ENCODE data around the gene SANBR. TPM values are rescaled to one million over a fixed set of nuclear protein-coding genes. Genes with fewer than 3 reads are reported as not detected.

SANBR gene
- total RNA-seq, 6 experiments from 2014 or later, result 5.1 to 9.8 (median 8.4) TPM

- Mint-ChIP-seq H3K27me3 (ENCODE audit: insufficient read depth) (peaks cover 1% of the 10 kb centered on the region), H3K4me3 (peak within 1 kb of the TSS; percentile 100), H3K9me3 (peaks cover 7% of the 10 kb centered on the region; the same call in 1 of the 2 replicates), H3K36me3 (ENCODE audit: low read depth) (peaks cover 11% of the 10 kb centered on the region), H3K4me1 (ENCODE audit: low read depth) (peaks cover 47% of the 10 kb centered on the region), H3K27ac (peak within 1 kb of the TSS; percentile 97)
- DNase-seq, result peak; percentile 60
- no peak for TF ChIP-seq CTCF (IDR thresholded peaks at IDR 0.05)
Observed at GRCh38 chr2:61017556-61018317, 47.9 kb upstream of the SANBR start, which contains the start of the genes PEX13 and PUS10. Gene PEX13 (plus strand): TSS chr2:61017720. CDS start chr2:61017760, 40 bp downstream. Gene PUS10 (minus strand): TSS chr2:61018255. CDS start chr2:61011890, 6,365 bp downstream.

- Mint-ChIP-seq H3K36me3 (ENCODE audit: low read depth) (peaks cover 15% of the 10 kb centered on the region), H3K27me3 (ENCODE audit: insufficient read depth) (peaks cover 1% of the 10 kb centered on the region)
- no peak for DNase-seq
Observed at GRCh38 chr2:61018318-61018755, 47.3 kb upstream of the SANBR start.

GRCh38 chr2:61018798-61019197, 46.9 kb upstream of the SANBR start:
- H3K36me3 Mint-ChIP-seq (ENCODE audit: low read depth), result peaks cover 19% of the 10 kb centered on the region
- H3K27me3 Mint-ChIP-seq (ENCODE audit: insufficient read depth), result peaks cover 2% of the 10 kb centered on the region
- H3K9me3 Mint-ChIP-seq, result peaks cover 8% of the 10 kb centered on the region; the same call in 1 of the 2 replicates
- H3K4me3 Mint-ChIP-seq, result peak overlapping the region; percentile 100
- no peak for DNase-seq
- peak overlapping the region; percentile 97 for H3K27ac Mint-ChIP-seq
- no peak for TF ChIP-seq CTCF (IDR thresholded peaks at IDR 0.05)
- peaks cover 38% of the 10 kb centered on the region for H3K4me1 Mint-ChIP-seq (ENCODE audit: low read depth)

More at GRCh38 chr2:61018318-61018755, 47.3 kb upstream of the SANBR start:
- H3K4me3 Mint-ChIP-seq, result peak overlapping the region; percentile 100
- peak overlapping the region; percentile 97 for H3K27ac Mint-ChIP-seq
- H3K9me3 Mint-ChIP-seq, result peaks cover 8% of the 10 kb centered on the region; the same call in 1 of the 2 replicates
- TF ChIP-seq CTCF (IDR thresholded peaks at IDR 0.05), result no peak
- peaks cover 41% of the 10 kb centered on the region for H3K4me1 Mint-ChIP-seq (ENCODE audit: low read depth)

- peaks cover 2% of the 10 kb centered on the region for H3K27me3 Mint-ChIP-seq (ENCODE audit: insufficient read depth)
- no peak overlapping the region for H3K4me3 Mint-ChIP-seq
- H3K9me3 Mint-ChIP-seq, result peaks cover 8% of the 10 kb centered on the region; the same call in 1 of the 2 replicates
- TF ChIP-seq CTCF (IDR thresholded peaks at IDR 0.05), result no peak
- H3K36me3 Mint-ChIP-seq (ENCODE audit: low read depth), result peaks cover 26% of the 10 kb centered on the region
- no peak for DNase-seq
- H3K4me1 Mint-ChIP-seq (ENCODE audit: low read depth), result peaks cover 18% of the 10 kb centered on the region
- H3K27ac Mint-ChIP-seq, result no peak overlapping the region
Observed at GRCh38 chr2:61021228-61021660, 44.4 kb upstream of the SANBR start.

- no peak for DNase-seq
- Mint-ChIP-seq H3K4me1 (ENCODE audit: low read depth) (peaks cover 11% of the 10 kb centered on the region), H3K27me3 (ENCODE audit: insufficient read depth) (peaks cover 1% of the 10 kb centered on the region; the same call in 1 of the 2 replicates), H3K36me3 (ENCODE audit: low read depth) (peaks cover 32% of the 10 kb centered on the region), H3K4me3 (no peak overlapping the region), H3K9me3 (peaks cover 8% of the 10 kb centered on the region; the same call in 1 of the 2 replicates), H3K27ac (no peak overlapping the region)
- TF ChIP-seq CTCF (IDR thresholded peaks at IDR 0.05), result no peak
Observed at GRCh38 chr2:61023670-61024069, 42.0 kb upstream of the SANBR start.
